Endothelial cell of umbilical vein (primary cell): ENCODE results near the gene EFTUD2. TPM values are rescaled to one million over a fixed set of nuclear protein-coding genes. Genes with fewer than 3 reads are reported as not detected.
A peak's percentile ranks its signal among the peaks of the same experiment; 100 is the strongest.

Source experiments
- BruUV-seq: library from RNA; stranded (reverse); fragments of 400-500 nt; replicated peaks from 2 replicates; lab custom pipeline; 2021; lab: Mats Ljungman, UMichigan
- CTCF ChIA-PET: fragments of 300-600, 350-600 bp; sonication (Branson Sonifier 250); formaldehyde crosslinking; loops from one replicate; lab custom pipeline; 2021; ENCODE audit warnings: antibody characterized with exemption, inconsistent platforms; lab: Charles Lee
- POLR2A ChIA-PET: fragments of 300-600, 350-600 bp; sonication (Branson Sonifier 250); formaldehyde crosslinking; loops from one replicate; lab custom pipeline; 2021; ENCODE audit warnings: antibody characterized with exemption, inconsistent platforms; lab: Charles Lee
- DNase-seq: peaks from one replicate; pipeline ENCODE4 v3.0.0-alpha.2; 2011; ENCODE audit warnings: low read depth, low spot score
- FAIRE-seq: peaks from 2 replicates; lab custom pipeline; 2011; peaks lifted over from hg19 to GRCh38; lab: Jason Lieb, UNC
- H2AFZ ChIP-seq: 2 replicates; pipeline ENCODE4 v1.6.0; 2012; ENCODE audit warnings: low read depth, low read length, control low read depth, inconsistent platforms
- H3K27ac ChIP-seq: 2 replicates; pipeline ENCODE4 v1.5.1; 2011; ENCODE audit warnings: low read depth, mild to moderate bottlenecking, control low read depth, low read length, moderate library complexity; ENCODE audit not compliant: insufficient read depth
- H3K27me3 ChIP-seq, 2 experiments: 2 replicates each; pipeline versions ENCODE4 v1.6.0 to v1.6.1; 2011; ENCODE audit warnings: low read length in 2 of 2, mixed read lengths in 1 of 2; ENCODE audit not compliant: control insufficient read depth in 2 of 2, insufficient read depth in 2 of 2
- H3K36me3 ChIP-seq, 2 experiments: 2 replicates in 1 of 2; 3 replicates in 1 of 2; pipeline ENCODE4 v1.5.1; 2011; ENCODE audit warnings: low read length in 2 of 2, mild to moderate bottlenecking in 1 of 2, moderate library complexity in 1 of 2; ENCODE audit not compliant: control insufficient read depth in 2 of 2, insufficient read depth in 2 of 2; ENCODE audit errors: extremely low read depth in 1 of 2
- H3K4me1 ChIP-seq: 3 replicates; pipeline ENCODE4 v1.5.1; 2011; ENCODE audit warnings: mild to moderate bottlenecking, low read length; ENCODE audit not compliant: control insufficient read depth, insufficient read depth; ENCODE audit errors: extremely low read depth
- H3K4me2 ChIP-seq: 2 replicates; pipeline ENCODE4 v1.6.1; 2011; ENCODE audit warnings: low read length, control low read depth, mixed read lengths; ENCODE audit not compliant: insufficient read depth
- H3K4me3 ChIP-seq, 3 experiments: fragments of 200-600 bp in 1 of 3; sonication (generic), shearing (Covaris generic) in 1 of 3; replicated peaks in 1 of 3; 2 replicates each; pipeline ENCODE4 v1.5.1; 2011 to 2016; ENCODE audit warnings: control low read depth in 3 of 3, low read length in 3 of 3, mild to moderate bottlenecking in 2 of 3, inconsistent platforms in 1 of 3, low read depth in 1 of 3, moderate library complexity in 1 of 3; ENCODE audit not compliant: insufficient read depth in 1 of 3
- H3K79me2 ChIP-seq: 2 replicates; pipeline ENCODE4 v1.6.0; 2012; ENCODE audit warnings: low read length, inconsistent platforms; ENCODE audit not compliant: control insufficient read depth, insufficient read depth
- H3K9ac ChIP-seq: replicated peaks from 2 replicates; pipeline ENCODE3; 2011; ENCODE audit warnings: low read length, control low read depth; ENCODE audit not compliant: insufficient read depth; ENCODE audit errors: extremely low read depth
- H3K9me1 ChIP-seq: replicated peaks from 3 replicates; pipeline ENCODE4 v1.6.0; 2011; ENCODE audit warnings: mild to moderate bottlenecking, low read length; ENCODE audit not compliant: control insufficient read depth, insufficient read depth; ENCODE audit errors: extremely low read depth
- H3K9me3 ChIP-seq: replicated peaks from 2 replicates; pipeline ENCODE4 v1.5.1; 2012; ENCODE audit warnings: low read length, inconsistent platforms; ENCODE audit not compliant: control insufficient read depth, insufficient read depth
- H4K20me1 ChIP-seq: replicated peaks from 2 replicates; pipeline ENCODE3; 2011; ENCODE audit warnings: mild to moderate bottlenecking, low read length; ENCODE audit not compliant: control insufficient read depth, insufficient read depth; ENCODE audit errors: extremely low read depth
- GATA2 ChIP-seq: IDR thresholded peaks from 2 replicates; pipeline ENCODE4 v1.7.0; 2011; ENCODE audit warnings: low read depth, mild to moderate bottlenecking, moderate library complexity, mixed read lengths, low read length; ENCODE audit not compliant: insufficient read length, insufficient read depth
- POLR2A ChIP-seq: IDR thresholded peaks from 2 replicates; pipeline ENCODE4 v1.6.1; 2012; ENCODE audit warnings: low read depth, mild to moderate bottlenecking, control low read depth, low read length
- POLR2AphosphoS5 ChIP-seq: IDR thresholded peaks from 2 replicates; pipeline ENCODE4 v1.6.1; 2012; ENCODE audit warnings: low read depth, mild to moderate bottlenecking, control low read depth, low read length, moderate library complexity; ENCODE audit not compliant: insufficient read depth
- dilution Hi-C: fragments of 300-500 bp; cut with MboI; formaldehyde crosslinking; loops from one replicate; pipeline ENCODE4 v1.15.0; 2019; ENCODE audit warnings: low sequenced_read_pairs; ENCODE audit not compliant: extremely low pct_ligation_motif_present
- intact Hi-C: fragments of 100-400 bp; cut with micrococcal nuclease; formaldehyde crosslinking; loops from one replicate; pipeline ENCODE4 v1.10.0; 2022
- polyA plus RNA-seq, 4 experiments: library from polyadenylated mRNA; depleted of rRNA in 3 of 4; stranded (reverse) in 3 of 4; unstranded in 1 of 4; fragments of >200 nt; gene quantifications; 2 replicates each; pipeline versions ENCODE4 v1.2.1 to v1.2.3, GENCODE V29; 2011 to 2012; ENCODE audit warnings: missing spikeins in 1 of 4
- total RNA-seq: library from RNA; stranded (reverse); gene quantifications from 2 replicates; pipeline ENCODE4 v1.2.3, GENCODE V29; 2021
- TF ChIP-seq, protein P1 (sequence below): IDR thresholded peaks from 2 replicates; pipeline ENCODE4 v1.6.1; 2011; ENCODE audit not compliant: insufficient read depth, insufficient read length

Gene EFTUD2
- total and polyA plus RNA-seq, 2 donors (not counting 3 experiments of a cell fraction or from before 2014, with no cell fraction given), result 125 to 170 TPM

DNA sequence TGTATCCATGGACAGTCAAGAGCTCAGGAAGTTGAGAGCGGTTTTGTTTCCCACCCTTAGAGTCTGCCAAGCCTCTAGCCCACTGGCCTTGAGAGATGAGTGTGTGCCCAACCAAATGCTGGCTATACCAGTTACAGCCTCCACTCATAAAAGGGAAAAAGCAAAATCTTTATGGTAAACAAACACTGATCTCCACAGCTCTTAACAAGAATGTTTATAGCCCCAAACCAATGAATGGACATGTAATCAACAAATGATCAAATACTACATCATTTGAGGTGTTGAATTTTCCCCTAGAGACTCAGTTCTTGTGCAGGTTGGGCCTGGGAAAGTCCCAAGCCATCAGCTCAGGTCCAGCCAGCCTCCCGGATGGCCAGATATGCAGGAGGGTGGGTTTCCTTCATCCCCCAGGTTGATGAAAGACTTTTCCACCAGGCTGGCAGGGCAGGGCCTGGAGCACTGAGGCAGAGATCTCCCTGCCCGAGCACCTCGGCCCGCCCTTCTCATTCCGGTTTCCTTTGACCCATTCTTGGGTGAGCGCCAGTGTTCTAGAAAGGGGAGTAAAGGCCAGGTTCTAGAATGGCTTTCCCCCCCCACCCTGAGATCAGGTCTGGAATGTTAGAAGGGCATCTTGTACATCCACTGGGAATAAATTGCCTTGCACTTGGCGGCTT, 3.9 kb upstream of the EFTUD2 start:
- ChIA-PET CTCF (interaction anchor here (1.0 to 6.2 kb wide), 6 partner anchors 8 to 232 kb away, joined by 3 to 94 read pairs (median 18); partner anchors contain the start of genes ACBD4 and GFAP), POLR2A (no interaction called here)
- H3K9ac ChIP-seq, result no peak overlapping the region
- DNase-seq (no peak), FAIRE-seq (peak; percentile 66)
- no peaks in the 10 kb centered on the region for H3K9me1 ChIP-seq
- TF ChIP-seq GATA2 (no peak), POLR2A (no peak)
- no peaks in the 10 kb centered on the region for H4K20me1 ChIP-seq
- peaks cover 10% of the 10 kb centered on the region for H3K79me2 ChIP-seq
- H3K27me3 ChIP-seq, result no peaks in the 10 kb centered on the region
- intact Hi-C loops (no loop called here), dilution Hi-C loops (no loop called here)
- H2AFZ ChIP-seq, result no peak overlapping the region
- no peak overlapping the region for H3K27ac ChIP-seq
- no peaks in the 10 kb centered on the region for H3K36me3 ChIP-seq
- no TSS peak for BruUV-seq
- no peaks in the 10 kb centered on the region for H3K9me3 ChIP-seq
- H3K4me1 ChIP-seq, result peaks cover 54% of the 10 kb centered on the region
- no peak overlapping the region for H3K4me2 ChIP-seq
- no peak overlapping the region for H3K4me3 ChIP-seq

GRCh38 chr17:44902135-44902760, 3.0 kb upstream of the EFTUD2 start:
- dilution Hi-C loops (no loop called here), intact Hi-C loops (no loop called here)
- Histone ChIP-seq H3K27me3 (no peaks in the 10 kb centered on the region), H3K36me3 (no peaks in the 10 kb centered on the region), H3K4me1 (peaks cover 56% of the 10 kb centered on the region), H3K9ac (no peak overlapping the region), H3K9me1 (no peaks in the 10 kb centered on the region), H3K4me3 (no peak overlapping the region), H3K79me2 (peaks cover 18% of the 10 kb centered on the region), H3K4me2 (peak overlapping the region; percentile 18), H3K9me3 (no peaks in the 10 kb centered on the region), H2AFZ (no peak overlapping the region), H3K27ac (peak overlapping the region; percentile 54), H4K20me1 (no peaks in the 10 kb centered on the region)
- FAIRE-seq, result no peak
- no TSS peak for BruUV-seq
- CTCF ChIA-PET, result interaction anchor here (1.0 to 6.2 kb wide), 9 partner anchors 8 to 233 kb away, joined by 3 to 94 read pairs (median 8); partner anchors contain the start of genes ACBD4 and GFAP
- no peak for DNase-seq
- POLR2A ChIA-PET, result interaction anchor here (1.2 kb wide), 1 partner anchor 119 kb away, joined by 3 read pairs; no protein-coding TSS in a partner anchor
- TF ChIP-seq POLR2A, result no peak
- TF ChIP-seq POLR2AphosphoS5, result no peak
- TF ChIP-seq, protein P1, sequence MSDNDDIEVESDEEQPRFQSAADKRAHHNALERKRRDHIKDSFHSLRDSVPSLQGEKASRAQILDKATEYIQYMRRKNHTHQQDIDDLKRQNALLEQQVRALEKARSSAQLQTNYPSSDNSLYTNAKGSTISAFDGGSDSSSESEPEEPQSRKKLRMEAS, result no peak
